SIG-M5 treated with dmso at 0.1 percent for 504 hours (cell line): Measurements from ENCODE around the gene RAB11FIP3.
"Not testable (repeated sequence)": the region's sequence is repeated elsewhere in the genome, so short reads cannot be mapped to it uniquely, and the experiment has no call there.

Experiments
- DNase-seq: peaks from one replicate; lab custom pipeline; 2025; ENCODE audit not compliant: unreplicated experiment; lab: John Stamatoyannopoulos, UW

Gene RAB11FIP3

DNA sequence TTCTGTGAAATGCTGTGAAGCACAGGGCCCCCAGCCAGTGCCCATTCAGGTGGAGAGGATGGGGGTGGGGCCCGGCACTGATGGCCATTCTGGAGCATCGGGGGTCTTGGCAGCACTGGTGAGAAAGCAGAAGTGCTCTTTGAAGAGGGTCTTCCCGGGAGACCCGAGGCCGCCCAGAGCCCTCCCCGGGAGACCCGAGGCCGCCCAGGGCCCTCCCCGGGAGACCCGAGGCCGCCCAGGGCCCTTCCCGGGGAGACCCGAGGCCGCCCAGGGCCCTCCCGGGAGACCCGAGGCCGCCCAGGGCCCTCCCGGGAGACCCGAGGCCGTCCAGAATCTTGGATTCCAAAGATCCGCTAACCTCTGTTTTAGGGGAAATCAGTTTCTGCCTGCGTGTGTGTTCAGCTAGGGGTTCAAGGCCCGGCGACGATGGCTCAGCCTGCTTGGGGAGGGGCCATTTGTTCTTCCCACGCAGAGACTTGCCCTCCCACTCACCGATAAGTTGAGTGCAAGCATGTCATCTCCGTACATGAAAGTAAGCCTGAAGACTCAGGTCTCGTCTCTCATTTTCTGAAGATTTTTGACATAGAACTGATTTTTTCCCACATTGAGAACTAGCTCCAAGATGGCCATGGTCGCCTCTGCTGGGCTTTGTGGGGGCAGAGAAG, 66.9 kb downstream of the RAB11FIP3 start:
- DNase-seq: no peak

DNA sequence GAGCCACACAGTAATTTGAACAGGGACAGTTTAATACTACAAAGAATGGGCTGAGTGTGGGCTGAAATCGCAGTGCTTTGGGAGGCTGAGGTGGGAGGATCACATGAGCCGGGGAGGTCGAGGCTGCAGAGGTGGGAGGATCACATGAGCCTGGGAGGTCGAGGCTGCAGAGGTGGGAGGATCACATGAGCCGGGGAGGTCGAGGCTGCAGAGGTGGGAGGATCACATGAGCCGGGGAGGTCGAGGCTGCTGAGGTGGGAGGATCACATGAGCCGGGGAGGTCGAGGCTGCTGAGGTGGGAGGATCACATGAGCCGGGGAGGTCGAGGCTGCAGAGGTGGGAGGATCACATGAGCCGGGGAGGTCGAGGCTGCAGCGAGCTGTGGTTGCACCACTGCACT, 69.2 kb downstream of the RAB11FIP3 start:
- DNase-seq: not testable (repeated sequence)

GRCh38 chr16:495127-495748, 69.8 kb downstream of the RAB11FIP3 start:
- DNase-seq: peak; percentile 20

GRCh38 chr16:496097-496886, 70.8 kb downstream of the RAB11FIP3 start:
- DNase-seq: no peak

GRCh38 chr16:497258-497657, 71.8 kb downstream of the RAB11FIP3 start:
- no peak for DNase-seq

GRCh38 chr16:499924-500323, 74.5 kb downstream of the RAB11FIP3 start:
- DNase-seq: no peak

GRCh38 chr16:500709-501108, 75.3 kb downstream of the RAB11FIP3 start:
- DNase-seq: no peak

DNA sequence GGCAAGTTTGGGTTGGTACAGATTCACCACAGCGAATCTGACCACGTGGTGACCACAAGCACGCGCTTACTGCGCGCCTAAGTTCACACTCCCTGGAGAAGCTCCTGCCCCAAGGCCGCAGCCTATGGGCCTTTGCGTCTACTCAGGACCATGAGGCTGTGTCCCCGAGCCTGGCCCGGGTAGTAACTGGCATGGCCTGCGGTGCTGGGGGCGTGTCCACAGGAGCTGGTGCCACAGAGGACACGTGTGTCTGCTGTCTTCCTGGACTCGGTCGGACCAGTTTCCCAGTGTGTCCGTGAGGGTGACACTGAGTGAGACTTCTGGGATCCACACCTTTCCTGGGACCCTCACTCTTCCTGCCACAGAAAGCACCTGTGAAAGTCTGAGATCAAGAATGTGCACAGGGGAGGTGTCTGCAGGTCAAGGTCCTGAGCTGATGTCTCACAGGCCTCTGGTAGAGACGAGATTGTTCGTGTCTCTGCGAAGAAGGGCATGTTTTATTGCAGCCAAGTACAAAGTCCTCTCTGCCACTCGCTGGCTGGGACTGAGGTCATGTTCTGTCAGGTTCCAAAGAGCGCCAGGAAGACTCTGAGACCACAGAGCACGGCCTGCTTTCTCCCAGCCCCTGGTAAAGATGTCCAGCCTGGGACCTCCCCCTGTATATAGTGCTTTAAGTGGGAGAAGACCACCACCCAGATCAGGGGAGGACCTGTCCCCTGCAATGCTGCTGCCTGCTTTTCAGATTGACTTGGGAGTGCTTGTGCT, 76.9 kb downstream of the RAB11FIP3 start:
- no peak for DNase-seq

- DNase-seq: no peak
Measured at GRCh38 chr16:503150-504071, 78.0 kb downstream of the RAB11FIP3 start.

DNA sequence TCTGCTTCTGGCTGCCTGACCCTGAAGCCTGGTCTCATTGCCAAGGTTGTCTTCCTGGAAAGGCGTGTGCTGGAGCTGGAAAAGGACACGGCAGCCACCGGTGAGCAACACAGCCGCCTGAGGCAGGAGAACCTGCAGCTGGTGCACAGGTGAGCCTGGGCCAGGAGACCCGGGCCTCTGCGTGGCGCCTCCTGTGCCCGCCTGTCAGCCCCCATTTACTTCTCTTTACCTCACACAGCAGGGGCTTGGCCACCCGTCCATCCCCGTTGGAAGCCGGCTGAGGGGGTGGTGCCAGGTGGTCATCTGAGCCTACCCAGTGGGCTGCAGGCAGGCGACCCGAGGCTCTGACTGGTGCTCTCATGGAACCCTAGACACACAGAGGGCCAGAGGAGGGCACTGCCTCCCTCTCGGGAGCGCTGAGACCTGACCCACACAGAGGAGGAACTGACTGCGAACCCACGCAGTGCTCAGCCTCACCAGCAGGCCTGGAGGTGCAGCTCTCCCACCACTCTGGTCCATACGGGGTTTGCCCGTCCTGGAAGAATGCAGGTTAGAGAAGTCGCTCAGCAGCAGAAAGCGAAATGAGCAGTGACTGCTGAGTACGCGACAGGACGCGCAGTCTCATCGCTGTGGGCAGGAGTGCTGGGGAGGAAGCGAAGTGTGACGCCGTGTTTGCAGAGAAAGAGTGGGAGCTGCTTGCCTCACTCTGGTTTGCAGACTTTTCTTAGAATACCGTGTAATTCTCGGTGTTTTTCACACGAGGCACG, 80.2 kb downstream of the RAB11FIP3 start:
- no peak for DNase-seq

- DNase-seq: no peak
Measured at GRCh38 chr16:506246-506546, 80.7 kb downstream of the RAB11FIP3 start.

- not testable (repeated sequence) for DNase-seq
Measured at GRCh38 chr16:507527-507926, 82.1 kb downstream of the RAB11FIP3 start.

GRCh38 chr16:507996-508395, 82.5 kb downstream of the RAB11FIP3 start:
- DNase-seq: no peak

- no peak for DNase-seq
Measured at GRCh38 chr16:508884-509736, 83.7 kb downstream of the RAB11FIP3 start.

- no peak for DNase-seq
Measured at GRCh38 chr16:510066-510825, 84.8 kb downstream of the RAB11FIP3 start.

GRCh38 chr16:512802-513201, 87.4 kb downstream of the RAB11FIP3 start:
- no peak for DNase-seq

DNA sequence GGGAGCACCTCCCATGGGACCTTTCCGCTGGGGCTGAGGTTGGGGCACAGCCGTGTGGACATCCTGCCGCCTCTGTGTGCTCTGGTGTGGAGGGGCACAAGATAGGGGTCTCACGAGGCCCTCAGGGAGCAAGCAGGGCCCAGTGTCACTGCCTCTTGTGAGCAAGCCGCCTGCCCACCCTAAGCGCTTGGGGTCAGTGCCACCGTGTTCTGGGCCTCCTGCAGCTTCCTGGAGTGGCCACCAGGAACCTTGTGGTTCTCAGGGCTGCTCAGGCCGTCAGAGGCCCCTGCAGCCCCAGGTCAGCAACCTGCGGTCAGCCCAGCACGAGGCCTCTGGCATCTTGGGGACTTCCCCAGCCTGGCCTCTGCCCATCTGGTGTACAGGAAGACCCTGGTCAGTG, 88.5 kb downstream of the RAB11FIP3 start:
- no peak for DNase-seq
